CD8-positive, alpha-beta memory T cell (primary cell): ENCODE data around the gene MRPL44. TPM values are rescaled to one million over a fixed set of nuclear protein-coding genes. Genes with fewer than 3 reads are reported as not detected.

Source experiments
- CTCF ChIA-PET: fragments of 350-600 bp; sonication (Branson Sonifier 250); formaldehyde crosslinking; loops from one replicate; lab custom pipeline; 2021; ENCODE audit warnings: antibody characterized with exemption; lab: Charles Lee
- POLR2A ChIA-PET: fragments of 350-600 bp; sonication (Branson Sonifier 250); formaldehyde crosslinking; loops from one replicate; lab custom pipeline; 2021; ENCODE audit warnings: antibody characterized with exemption; lab: Charles Lee
- DNase-seq, 5 donors: peaks; one replicate each; pipeline versions ENCODE4 v3.0.0 to v3.0.0-alpha.2; 2020 to 2022; ENCODE audit warnings: mixed read lengths in 1 of 5
- H3K27ac ChIP-seq: one replicate; pipeline ENCODE4 v1.7.0; 2013; ENCODE audit warnings: low read depth, mild to moderate bottlenecking, low read length, moderate library complexity
- H3K27me3 ChIP-seq: 2 replicates; pipeline ENCODE4 v1.7.0; 2013; ENCODE audit warnings: low read length, mild to moderate bottlenecking; ENCODE audit not compliant: insufficient read depth, poor library complexity, severe bottlenecking
- H3K36me3 ChIP-seq: 2 replicates; pipeline ENCODE4 v1.7.0; 2013; ENCODE audit warnings: mild to moderate bottlenecking, low read length, moderate library complexity; ENCODE audit not compliant: insufficient read depth
- H3K4me1 ChIP-seq: 2 replicates; pipeline ENCODE4 v1.7.0; 2013; ENCODE audit warnings: mild to moderate bottlenecking, low read length, moderate library complexity; ENCODE audit not compliant: insufficient read depth
- H3K4me3 ChIP-seq: 2 replicates; pipeline ENCODE4 v1.7.0; 2013; ENCODE audit warnings: mild to moderate bottlenecking, low read length
- H3K9me3 ChIP-seq: 2 replicates; pipeline ENCODE4 v1.7.0; 2013; ENCODE audit warnings: mild to moderate bottlenecking, low read length
- H3K27ac Mint-ChIP-seq, 8 donors: one replicate each; pipeline ENCODE4 v1.8.0; 2020 to 2021; ENCODE audit warnings: mixed read lengths in 8 of 8, mild to moderate bottlenecking in 6 of 8, inconsistent platforms in 3 of 8, moderate library complexity in 3 of 8
- H3K27me3 Mint-ChIP-seq, 2 donors: one replicate each; pipeline ENCODE4 v1.8.0; 2020 to 2021; ENCODE audit warnings: mixed read lengths in 2 of 2, mild to moderate bottlenecking in 1 of 2, moderate library complexity in 1 of 2
- H3K36me3 Mint-ChIP-seq, 3 donors: one replicate each; pipeline ENCODE4 v1.8.0; 2020 to 2021; ENCODE audit warnings: mixed read lengths in 3 of 3, inconsistent platforms in 1 of 3, mild to moderate bottlenecking in 1 of 3
- H3K4me1 Mint-ChIP-seq, 3 donors: one replicate each; pipeline ENCODE4 v1.8.0; 2020 to 2021; ENCODE audit warnings: mixed read lengths in 3 of 3, inconsistent platforms in 1 of 3, mild to moderate bottlenecking in 1 of 3
- H3K4me3 Mint-ChIP-seq, 7 donors: one replicate each; pipeline ENCODE4 v1.8.0; 2020 to 2021; ENCODE audit warnings: mixed read lengths in 7 of 7, mild to moderate bottlenecking in 6 of 7, moderate library complexity in 4 of 7, inconsistent platforms in 2 of 7
- H3K9me3 Mint-ChIP-seq, 5 donors: one replicate each; pipeline ENCODE4 v1.8.0; 2020 to 2022; ENCODE audit warnings: mixed read lengths in 5 of 5, mild to moderate bottlenecking in 3 of 5, moderate library complexity in 2 of 5, inconsistent platforms in 1 of 5
- polyA plus RNA-seq: library from polyadenylated mRNA; unstranded; fragments of 300-500 nt; fragmentation: Illumina TruSeq; gene quantifications from one replicate; pipeline ENCODE4 v1.2.3, GENCODE V29; 2021
- total RNA-seq, 2 experiments: library from RNA; stranded (reverse); gene quantifications; one replicate each; pipeline ENCODE4 v1.2.3, GENCODE V29; 2021

MRPL44 gene
- total and polyA plus RNA-seq, 3 experiments from 2014 or later: 26.7 to 42.6 (median 42.6) TPM

DNA sequence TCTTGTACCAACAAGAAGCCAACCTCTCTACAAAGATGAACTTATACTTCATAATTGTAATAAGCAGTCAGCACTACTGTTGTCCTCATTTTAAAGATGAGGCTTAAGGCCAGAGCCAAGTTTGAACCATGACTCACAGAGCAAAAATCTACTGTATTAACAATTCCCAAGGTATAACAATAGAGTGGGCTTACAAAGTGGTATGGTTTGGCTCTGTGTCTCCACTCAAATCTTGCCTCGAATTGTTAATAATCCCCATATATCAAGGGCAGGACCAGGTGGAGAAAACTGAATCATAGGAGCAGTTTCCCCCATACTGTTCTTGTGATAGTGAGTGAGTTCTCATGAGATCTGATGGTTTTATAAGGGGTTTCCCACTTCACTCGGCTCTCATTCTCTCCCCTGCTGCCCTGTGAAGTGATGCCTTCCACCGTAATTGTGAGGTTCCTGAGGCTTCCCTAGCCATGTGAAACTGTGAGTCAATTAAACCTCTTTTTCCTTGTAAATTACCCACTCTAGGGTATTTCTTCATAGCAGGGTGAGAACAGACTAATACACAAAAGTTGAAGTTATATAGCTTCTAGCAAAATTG, 19.5 kb downstream of the MRPL44 start:
- no peak for DNase-seq
- Histone ChIP-seq H3K9me3 (no peaks in the 10 kb centered on the region), H3K4me3 (no peak overlapping the region), H3K4me1 (no peaks in the 10 kb centered on the region), H3K27me3 (peaks cover 4% of the 10 kb centered on the region), H3K27ac (no peak overlapping the region), H3K36me3 (no peaks in the 10 kb centered on the region)
- ChIA-PET POLR2A (no interaction called here), CTCF (no interaction called here)
- Mint-ChIP-seq H3K4me3 (no peak overlapping the region), H3K27ac (peak overlapping the region in 1 of 8 donors; percentile 23), H3K9me3 (no peaks in the 10 kb centered on the region), H3K36me3 (peaks cover 0 to 3% (median 0%) of the 10 kb centered on the region in 3 donors), H3K27me3 (peaks cover 2 to 4% of the 10 kb centered on the region in 2 donors), H3K4me1 (no peaks in the 10 kb centered on the region)

- ChIA-PET CTCF (interaction anchor here (1.0 kb wide), 1 partner anchor 15 kb away, joined by 4 read pairs; no protein-coding TSS in a partner anchor), POLR2A (no interaction called here)
- H3K4me1 Mint-ChIP-seq: no peaks in the 10 kb centered on the region
Observed at GRCh38 chr2:223978451-223978850, 21.2 kb downstream of the MRPL44 start.

DNA sequence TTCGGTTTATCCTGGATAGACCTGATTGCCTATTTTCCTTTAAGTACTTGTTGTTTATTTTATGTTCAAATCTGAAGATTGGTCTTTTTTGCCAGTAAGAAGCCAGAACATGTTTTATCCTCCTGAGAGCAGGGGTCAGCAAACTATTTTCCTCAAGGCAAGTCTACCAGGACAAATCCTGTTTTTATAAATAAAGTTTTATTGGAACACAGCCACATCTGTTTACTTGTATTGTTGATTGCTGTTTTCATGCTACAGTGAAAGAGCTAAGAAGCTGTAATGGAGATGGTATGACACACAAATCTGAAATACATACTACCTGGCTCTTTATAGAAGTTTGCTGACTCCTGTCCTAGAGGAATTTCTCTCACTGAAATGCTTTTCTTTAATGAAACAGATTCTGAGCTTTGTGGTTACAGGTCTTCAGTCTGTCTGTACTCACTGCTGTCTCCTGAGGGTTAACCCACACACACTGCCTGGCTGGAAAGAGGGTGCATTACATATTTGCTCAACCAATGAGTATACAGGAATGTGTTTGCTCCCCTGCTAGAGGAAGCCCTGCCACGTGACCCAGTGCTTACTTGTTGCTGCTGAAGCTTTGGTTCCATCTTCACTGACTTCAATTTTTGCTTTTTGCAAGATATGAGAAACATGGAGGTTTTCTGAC, 22.6 kb downstream of the MRPL44 start:
- Mint-ChIP-seq H3K4me3 (no peak overlapping the region), H3K9me3 (no peaks in the 10 kb centered on the region), H3K27me3 (peaks cover 2 to 16% of the 10 kb centered on the region in 2 donors), H3K36me3 (no peaks in the 10 kb centered on the region), H3K4me1 (no peaks in the 10 kb centered on the region), H3K27ac (no peak overlapping the region)
- H3K4me3 ChIP-seq: no peak overlapping the region
- peaks cover 4% of the 10 kb centered on the region for H3K27me3 ChIP-seq
- H3K9me3 ChIP-seq: no peaks in the 10 kb centered on the region
- H3K27ac ChIP-seq: no peak overlapping the region
- CTCF ChIA-PET: interaction anchor here (2.6 to 2.8 kb wide), 2 partner anchors 9 to 14 kb away, joined by 12 to 14 read pairs; no protein-coding TSS in a partner anchor
- no peak for DNase-seq
- no peaks in the 10 kb centered on the region for H3K36me3 ChIP-seq
- H3K4me1 ChIP-seq: no peaks in the 10 kb centered on the region
- POLR2A ChIA-PET: no interaction called here

More at GRCh38 chr2:223978451-223978850, 21.2 kb downstream of the MRPL44 start:
- H3K9me3 ChIP-seq: no peaks in the 10 kb centered on the region
- H3K4me1 ChIP-seq: no peaks in the 10 kb centered on the region
- peaks cover 4% of the 10 kb centered on the region for H3K27me3 ChIP-seq
- no peak for DNase-seq
- Mint-ChIP-seq H3K36me3 (no peaks in the 10 kb centered on the region), H3K27ac (no peak overlapping the region), H3K9me3 (no peaks in the 10 kb centered on the region), H3K4me3 (no peak overlapping the region), H3K27me3 (peaks cover 2 to 7% of the 10 kb centered on the region in 2 donors)
- H3K36me3 ChIP-seq: no peaks in the 10 kb centered on the region
- H3K4me3 ChIP-seq: no peak overlapping the region
- no peak overlapping the region for H3K27ac ChIP-seq

DNA sequence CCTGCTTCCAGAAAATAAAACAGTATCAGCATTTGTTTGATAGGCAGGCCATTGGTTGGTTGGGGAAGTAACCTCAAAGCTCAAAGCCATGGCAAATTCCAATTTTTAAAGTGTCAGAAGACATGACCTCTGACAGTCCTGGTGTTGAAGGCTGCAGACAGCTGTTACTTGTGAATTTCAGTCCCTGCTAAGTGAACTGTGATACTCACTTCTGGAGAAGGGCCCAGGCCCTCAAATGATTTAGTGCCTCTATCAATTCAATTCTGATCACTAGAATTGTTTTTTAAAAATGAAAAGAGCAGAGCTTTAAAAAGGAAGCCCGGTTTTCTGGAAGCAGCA, 23.1 kb downstream of the MRPL44 start:
- no peak overlapping the region for H3K4me3 ChIP-seq
- CTCF ChIA-PET: interaction anchor here (2.6 to 2.8 kb wide), 2 partner anchors 10 to 13 kb away, joined by 12 to 14 read pairs; no protein-coding TSS in a partner anchor

GRCh38 chr2:223980803-223981202, 23.5 kb downstream of the MRPL44 start:
- Histone ChIP-seq H3K4me3 (no peak overlapping the region), H3K27me3 (peaks cover 4% of the 10 kb centered on the region), H3K4me1 (no peaks in the 10 kb centered on the region), H3K9me3 (no peaks in the 10 kb centered on the region), H3K27ac (no peak overlapping the region), H3K36me3 (no peaks in the 10 kb centered on the region)
- Mint-ChIP-seq H3K36me3 (no peaks in the 10 kb centered on the region), H3K4me1 (no peaks in the 10 kb centered on the region), H3K9me3 (no peaks in the 10 kb centered on the region), H3K27me3 (peaks cover 3 to 22% of the 10 kb centered on the region in 2 donors), H3K4me3 (no peak overlapping the region), H3K27ac (no peak overlapping the region)
- no peak for DNase-seq
- ChIA-PET POLR2A (no interaction called here), CTCF (interaction anchor here (2.6 to 2.8 kb wide), 2 partner anchors 10 to 13 kb away, joined by 12 to 14 read pairs; no protein-coding TSS in a partner anchor)

More for the DNA sequence above, 23.1 kb downstream of the MRPL44 start:
- Histone ChIP-seq H3K9me3 (no peaks in the 10 kb centered on the region), H3K27me3 (peaks cover 4% of the 10 kb centered on the region), H3K36me3 (no peaks in the 10 kb centered on the region), H3K4me1 (no peaks in the 10 kb centered on the region), H3K27ac (no peak overlapping the region)
- no peaks in the 10 kb centered on the region for H3K4me1 Mint-ChIP-seq
- H3K36me3 Mint-ChIP-seq: no peaks in the 10 kb centered on the region
- H3K27ac Mint-ChIP-seq: no peak overlapping the region
- POLR2A ChIA-PET: no interaction called here
- peaks cover 2 to 21% of the 10 kb centered on the region in 2 donors for H3K27me3 Mint-ChIP-seq
- no peaks in the 10 kb centered on the region for H3K9me3 Mint-ChIP-seq
- no peak overlapping the region for H3K4me3 Mint-ChIP-seq
- no peak for DNase-seq

DNA sequence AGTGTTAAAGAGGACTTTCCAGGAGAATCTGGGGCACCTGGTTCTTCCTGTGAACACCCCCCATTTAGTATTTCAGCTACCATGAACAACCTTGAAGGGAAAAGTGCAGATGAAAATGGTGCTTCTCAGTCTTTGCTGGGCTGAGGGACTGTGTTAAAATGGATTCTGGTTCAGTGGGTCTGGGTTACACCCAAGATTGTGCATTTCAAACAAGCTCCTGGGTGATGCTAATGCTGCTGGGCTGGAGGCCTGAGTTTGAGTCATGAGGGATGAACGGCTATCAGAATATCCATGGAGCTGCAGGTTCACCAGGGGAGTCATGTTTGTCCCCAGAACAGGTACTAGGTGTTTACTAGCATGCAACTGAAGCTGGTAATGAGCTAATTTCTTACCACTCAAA, 24.0 kb downstream of the MRPL44 start:
- Histone ChIP-seq H3K9me3 (no peaks in the 10 kb centered on the region), H3K27me3 (peaks cover 4% of the 10 kb centered on the region), H3K27ac (no peak overlapping the region), H3K4me3 (no peak overlapping the region), H3K4me1 (no peaks in the 10 kb centered on the region), H3K36me3 (no peaks in the 10 kb centered on the region)
- DNase-seq: no peak
- no peaks in the 10 kb centered on the region for H3K9me3 Mint-ChIP-seq
- H3K36me3 Mint-ChIP-seq: no peaks in the 10 kb centered on the region
- POLR2A ChIA-PET: no interaction called here
- no peaks in the 10 kb centered on the region for H3K4me1 Mint-ChIP-seq
- CTCF ChIA-PET: interaction anchor here (2.6 to 2.8 kb wide), 2 partner anchors 11 to 12 kb away, joined by 12 to 14 read pairs; no protein-coding TSS in a partner anchor
- H3K27ac Mint-ChIP-seq: no peak overlapping the region
- peaks cover 4 to 26% of the 10 kb centered on the region in 2 donors for H3K27me3 Mint-ChIP-seq
- no peak overlapping the region for H3K4me3 Mint-ChIP-seq

GRCh38 chr2:223989206-223989855, 32.1 kb downstream of the MRPL44 start:
- Histone ChIP-seq H3K36me3 (no peaks in the 10 kb centered on the region), H3K9me3 (no peaks in the 10 kb centered on the region), H3K4me1 (no peaks in the 10 kb centered on the region), H3K27ac (no peak overlapping the region), H3K4me3 (no peak overlapping the region), H3K27me3 (no peaks in the 10 kb centered on the region)
- Mint-ChIP-seq H3K36me3 (no peaks in the 10 kb centered on the region), H3K9me3 (no peaks in the 10 kb centered on the region), H3K27me3 (peaks cover 4 to 51% of the 10 kb centered on the region in 2 donors), H3K4me3 (no peak overlapping the region), H3K27ac (no peak overlapping the region), H3K4me1 (no peaks in the 10 kb centered on the region)
- ChIA-PET CTCF (interaction anchor here (1.9 kb wide), 1 partner anchor 19 kb away, joined by 5 read pairs; no protein-coding TSS in a partner anchor), POLR2A (no interaction called here)
- no peak for DNase-seq

DNA sequence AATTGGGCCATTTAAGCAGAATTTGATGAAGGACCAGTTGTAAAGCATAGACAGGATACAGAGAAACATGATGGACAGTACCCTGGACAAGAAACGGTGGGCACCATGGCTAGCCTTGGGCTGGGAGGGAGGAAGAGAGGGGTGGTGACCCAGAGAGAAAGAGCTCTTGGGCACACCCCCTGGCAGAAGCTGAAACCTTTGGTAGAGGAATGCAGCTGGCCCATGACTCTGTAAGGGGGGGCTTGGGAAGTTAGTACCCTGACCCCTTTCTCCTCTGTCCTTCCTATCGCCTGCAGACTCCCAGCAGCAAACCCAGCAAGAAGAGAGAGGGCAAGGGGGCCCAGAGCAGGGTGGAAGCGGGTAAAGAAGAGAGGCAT, 32.6 kb downstream of the MRPL44 start:
- ChIA-PET CTCF (interaction anchor here (1.9 kb wide), 1 partner anchor 20 kb away, joined by 5 read pairs; no protein-coding TSS in a partner anchor), POLR2A (no interaction called here)
- H3K4me1 ChIP-seq: no peaks in the 10 kb centered on the region
- no peak overlapping the region for H3K4me3 ChIP-seq
- Mint-ChIP-seq H3K9me3 (no peaks in the 10 kb centered on the region), H3K27ac (no peak overlapping the region), H3K4me3 (no peak overlapping the region), H3K4me1 (no peaks in the 10 kb centered on the region), H3K27me3 (peaks cover 5 to 46% of the 10 kb centered on the region in 2 donors), H3K36me3 (no peaks in the 10 kb centered on the region)
- no peaks in the 10 kb centered on the region for H3K9me3 ChIP-seq
- H3K27me3 ChIP-seq: no peaks in the 10 kb centered on the region
- H3K36me3 ChIP-seq: no peaks in the 10 kb centered on the region
- H3K27ac ChIP-seq: no peak overlapping the region
- no peak for DNase-seq
